GM23338 (cell line): Measurements from ENCODE around the gene GIGYF1. TPM values are rescaled to one million over a fixed set of nuclear protein-coding genes. Genes with fewer than 3 reads are reported as not detected.

Source experiments
- ATAC-seq: fragments of 200-7000 bp; cut with Tn5 transposase; 3 replicates; pipeline ENCODE4 v1.9.1; 2020
- DNase-seq: peaks from one replicate; pipeline ENCODE4 v3.0.0-alpha.2; 2015; ENCODE audit warnings: low spot score
- H2AFZ ChIP-seq: fragments of 200-600 bp; sonication (generic); 2 replicates; pipeline ENCODE4 v1.8.0; 2016; ENCODE audit warnings: antibody characterized with exemption, mild to moderate bottlenecking, moderate library complexity
- H3F3A ChIP-seq: fragments of 200-600 bp; sonication (generic); replicated peaks from 2 replicates; pipeline ENCODE4 v1.8.0; 2017; ENCODE audit warnings: antibody characterized with exemption, mixed run types, low read depth
- H3K27ac ChIP-seq: fragments of 200-600 bp; sonication (generic); 2 replicates; pipeline ENCODE4 v1.6.1; 2016; ENCODE audit warnings: low read depth
- H3K27me3 ChIP-seq: fragments of 200-600 bp; sonication (generic); 2 replicates; pipeline ENCODE4 v1.8.0; 2016; ENCODE audit warnings: mild to moderate bottlenecking, mixed run types, moderate library complexity; ENCODE audit not compliant: insufficient read depth
- H3K36me3 ChIP-seq: fragments of 200-600 bp; sonication (generic); 2 replicates; pipeline ENCODE4 v1.8.0; 2016; ENCODE audit warnings: mild to moderate bottlenecking; ENCODE audit not compliant: insufficient read depth
- H3K4me1 ChIP-seq: fragments of 200-600 bp; sonication (generic); 2 replicates; pipeline ENCODE4 v1.8.0; 2016; ENCODE audit warnings: mild to moderate bottlenecking, moderate library complexity; ENCODE audit not compliant: insufficient read depth
- H3K4me2 ChIP-seq: fragments of 200-600 bp; sonication (generic); 2 replicates; pipeline ENCODE4 v1.7.1; 2017; ENCODE audit warnings: mixed run types
- H3K4me3 ChIP-seq: fragments of 200-600 bp; sonication (generic); 2 replicates; pipeline ENCODE4 v1.6.1; 2016; ENCODE audit warnings: mixed run types
- H3K79me2 ChIP-seq: fragments of 200-600 bp; sonication (generic); replicated peaks from 2 replicates; pipeline ENCODE4 v1.8.0; 2017; ENCODE audit warnings: mild to moderate bottlenecking; ENCODE audit not compliant: insufficient read depth
- H3K9me2 ChIP-seq: fragments of 200-600 bp; sonication (generic); 2 replicates; pipeline ENCODE4 v1.8.0; 2017; ENCODE audit not compliant: insufficient read depth
- H4K20me1 ChIP-seq: fragments of 200-600 bp; sonication (generic); replicated peaks from 2 replicates; pipeline ENCODE4 v1.8.0; 2017; ENCODE audit warnings: mild to moderate bottlenecking; ENCODE audit not compliant: insufficient read depth
- H3K27ac Mint-ChIP-seq: 2 replicates; pipeline ENCODE4 v1.8.0; 2020; ENCODE audit warnings: inconsistent platforms, mild to moderate bottlenecking, moderate library complexity, mixed read lengths
- H3K27me3 Mint-ChIP-seq: 3 replicates; pipeline ENCODE4 v1.8.0; 2022; ENCODE audit warnings: low read depth, mild to moderate bottlenecking, moderate library complexity, mixed read lengths, inconsistent platforms; ENCODE audit not compliant: insufficient read depth, poor library complexity
- H3K36me3 Mint-ChIP-seq: 3 replicates; pipeline ENCODE4 v1.8.0; 2021; ENCODE audit warnings: low read depth, mild to moderate bottlenecking, inconsistent platforms, moderate library complexity, mixed read lengths
- H3K4me1 Mint-ChIP-seq: 3 replicates; pipeline ENCODE4 v1.8.0; 2020; ENCODE audit warnings: mild to moderate bottlenecking, inconsistent platforms, mixed read lengths
- H3K4me3 Mint-ChIP-seq: 3 replicates; pipeline ENCODE4 v1.8.0; 2021; ENCODE audit warnings: moderate library complexity, mild to moderate bottlenecking, inconsistent platforms, mixed read lengths
- H3K9me3 Mint-ChIP-seq: 3 replicates; pipeline ENCODE4 v1.8.0; 2020; ENCODE audit warnings: moderate library complexity, mild to moderate bottlenecking, inconsistent platforms, mixed read lengths
- CREB1 ChIP-seq: fragments of 250-450 bp; sonication (Bioruptor Pico); IDR thresholded peaks from 2 replicates; pipeline ENCODE4 v1.5.0; 2020; ENCODE audit warnings: low read depth, mild to moderate bottlenecking, moderate library complexity
- CTCF ChIP-seq, 2 experiments: fragments of 200-600 bp in 1 of 2; sonication (generic) in 1 of 2; conservative IDR thresholded peaks; 2 replicates each; pipeline versions ENCODE4 v1.5.1 to v1.6.1; 2016 to 2017; ENCODE audit warnings: antibody characterized with exemption in 2 of 2, low read depth in 2 of 2, mild to moderate bottlenecking in 2 of 2, moderate library complexity in 1 of 2
- ETS1 ChIP-seq: IDR thresholded peaks from 2 replicates; pipeline ENCODE4 v1.6.1; 2016; ENCODE audit warnings: antibody characterized with exemption
- EZH2 ChIP-seq: fragments of 200-600 bp; sonication (generic); IDR thresholded peaks from one replicate; pipeline ENCODE4 v1.8.0; 2017; ENCODE audit warnings: antibody characterized with exemption, mild to moderate bottlenecking, low read depth; ENCODE audit not compliant: unreplicated experiment
- EZH2phosphoT487 ChIP-seq: fragments of 200-600 bp; sonication (generic); IDR thresholded peaks from one replicate; pipeline ENCODE4 v1.8.1; 2018; ENCODE audit warnings: antibody characterized with exemption; ENCODE audit not compliant: unreplicated experiment
- JUNB ChIP-seq: IDR thresholded peaks from one replicate; pipeline ENCODE4 v1.6.1; 2016; ENCODE audit warnings: antibody characterized with exemption; ENCODE audit not compliant: unreplicated experiment
- NANOG ChIP-seq: IDR thresholded peaks from 2 replicates; pipeline ENCODE4 v1.6.1; 2016; ENCODE audit warnings: antibody characterized with exemption, borderline replicate concordance
- POLR2AphosphoS5 ChIP-seq: IDR thresholded peaks from 2 replicates; pipeline ENCODE4 v1.6.1; 2016; ENCODE audit warnings: antibody characterized with exemption, low read depth
- REST ChIP-seq: IDR thresholded peaks from one replicate; pipeline ENCODE4 v1.6.1; 2018; ENCODE audit warnings: antibody characterized with exemption; ENCODE audit not compliant: unreplicated experiment
- STAT1 ChIP-seq: IDR thresholded peaks from one replicate; pipeline ENCODE4 v1.6.1; 2016; ENCODE audit warnings: antibody characterized with exemption; ENCODE audit not compliant: unreplicated experiment
- ZNF114 ChIP-seq: fragments of 250-450 bp; sonication (Bioruptor Pico); IDR thresholded peaks from 2 replicates; pipeline ENCODE4 v1.5.0; 2020; ENCODE audit warnings: mild to moderate bottlenecking, moderate library complexity
- ZNF331 ChIP-seq: fragments of 250-450 bp; sonication (Bioruptor Pico); IDR thresholded peaks from 2 replicates; pipeline ENCODE4 v1.5.0; 2020; ENCODE audit warnings: low read depth, mild to moderate bottlenecking, moderate library complexity
- ZNF462 ChIP-seq: fragments of 250-450 bp; sonication (Bioruptor Pico); IDR thresholded peaks from 2 replicates; pipeline ENCODE4 v1.5.0; 2020; ENCODE audit warnings: mild to moderate bottlenecking, moderate library complexity
- polyA plus RNA-seq: library from polyadenylated mRNA; unstranded; fragments of >200 nt; fragmentation: Nextera tagmentation; extraction: Ambion mirVana; gene quantifications from 2 replicates; pipeline ENCODE4 v1.2.1, GENCODE V29; 2016
- total RNA-seq: library from RNA; depleted of rRNA; stranded (reverse); fragments of >200 nt; shearing (Covaris generic); gene quantifications from 2 replicates; pipeline ENCODE4 v1.2.3, GENCODE V29; 2014

GIGYF1 gene
- total and polyA plus RNA-seq, 2 experiments from 2014 or later = 40.4 to 69.8 TPM

GRCh38 chr7:100683659-100684533, 10.2 kb downstream of the GIGYF1 start:
- H3K27me3 Mint-ChIP-seq = peaks cover 13% of the 10 kb centered on the region
- H3K4me1 Mint-ChIP-seq = peaks cover 12% of the 10 kb centered on the region
- ATAC-seq = no peak
- Histone ChIP-seq H3K4me3 (no peak overlapping the region), H3K9me2 (no peaks in the 10 kb centered on the region), H3K27me3 (no peaks in the 10 kb centered on the region), H3K79me2 (peaks cover 12% of the 10 kb centered on the region), H3F3A (peaks cover 32% of the 10 kb centered on the region; the same call in 1 of the 2 replicates), H4K20me1 (peaks cover 8% of the 10 kb centered on the region), H3K36me3 (peaks cover 4% of the 10 kb centered on the region; the same call in 1 of the 2 replicates), H3K4me2 (no peak overlapping the region), H3K4me1 (peaks cover 11% of the 10 kb centered on the region), H2AFZ (no peak overlapping the region), H3K27ac (no peak overlapping the region)
- no peaks in the 10 kb centered on the region for H3K9me3 Mint-ChIP-seq
- DNase-seq = no peak
- no peak overlapping the region for H3K4me3 Mint-ChIP-seq
- TF ChIP-seq REST (no peak), POLR2AphosphoS5 (no peak), ZNF462 (CRISPR knock-in tag) (no peak), ZNF114 (no peak), ETS1 (no peak), STAT1 (no peak), JUNB (no peak), EZH2phosphoT487 (no peak), NANOG (no peak), CREB1 (no peak), ZNF331 (CRISPR knock-in tag) (no peak), CTCF (conservative IDR thresholded peaks at IDR 0.05; ENCODE audit: low read depth in 2 of 2) (no peak), EZH2 (no peak)
- H3K36me3 Mint-ChIP-seq = peaks cover 70% of the 10 kb centered on the region
- H3K27ac Mint-ChIP-seq = no peak overlapping the region
